Tibial artery (tissue), 4 donors: ENCODE results near the gene CCDC185.

Experiments
- DNase-seq, 2 donors: peaks; one replicate each; pipeline ENCODE4 v3.0.0-alpha.2; 2019
- H3K27ac ChIP-seq, 2 donors: fragments of 200-600 bp; sonication (generic) in 1 of 2; 1 replicate in 1 of 2; 2 replicates in 1 of 2; pipeline ENCODE4 v1.5.1; 2018 to 2019; ENCODE audit warnings: mild to moderate bottlenecking in 1 of 2
- H3K27me3 ChIP-seq, 2 donors: fragments of 200-600 bp; sonication (generic) in 1 of 2; one replicate each; pipeline versions ENCODE4 v1.5.1 to v1.6.0; 2016 to 2019
- H3K36me3 ChIP-seq, 3 donors: fragments of 200-600 bp; sonication (generic) in 2 of 3; one replicate each; pipeline ENCODE4 v1.5.1; 2016 to 2019; ENCODE audit warnings: mild to moderate bottlenecking in 2 of 3
- H3K4me1 ChIP-seq, 4 donors: fragments of 200-600 bp; sonication (generic) in 2 of 4; 1 replicate in 3 of 4; 2 replicates in 1 of 4; pipeline ENCODE4 v1.5.1; 2016 to 2019
- H3K4me3 ChIP-seq, 2 donors: fragments of 200-600 bp; sonication (generic) in 1 of 2; 1 replicate in 1 of 2; 2 replicates in 1 of 2; pipeline ENCODE4 v1.5.1; 2018 to 2019; ENCODE audit warnings: mild to moderate bottlenecking in 2 of 2
- H3K9me3 ChIP-seq, 3 donors: fragments of 200-600 bp; sonication (generic) in 1 of 3; one replicate each; pipeline ENCODE4 v1.5.1; 2016 to 2019
- intact Hi-C: fragments of 100-400 bp; cut with DNase I; formaldehyde crosslinking; loops from one replicate; pipeline ENCODE4 v1.15.0; 2023; ENCODE audit warnings: low total_unique reads
- TF ChIP-seq, protein P1 (sequence below), 2 experiments: fragments of 200-600 bp in 1 of 2; fragments of 450-650 bp in 1 of 2; IDR thresholded peaks; one replicate each; pipeline ENCODE4 v1.5.1; 2017 to 2019; ENCODE audit warnings: antibody characterized with exemption in 2 of 2, mild to moderate bottlenecking in 1 of 2, moderate library complexity in 1 of 2

The CCDC185 gene

DNA sequence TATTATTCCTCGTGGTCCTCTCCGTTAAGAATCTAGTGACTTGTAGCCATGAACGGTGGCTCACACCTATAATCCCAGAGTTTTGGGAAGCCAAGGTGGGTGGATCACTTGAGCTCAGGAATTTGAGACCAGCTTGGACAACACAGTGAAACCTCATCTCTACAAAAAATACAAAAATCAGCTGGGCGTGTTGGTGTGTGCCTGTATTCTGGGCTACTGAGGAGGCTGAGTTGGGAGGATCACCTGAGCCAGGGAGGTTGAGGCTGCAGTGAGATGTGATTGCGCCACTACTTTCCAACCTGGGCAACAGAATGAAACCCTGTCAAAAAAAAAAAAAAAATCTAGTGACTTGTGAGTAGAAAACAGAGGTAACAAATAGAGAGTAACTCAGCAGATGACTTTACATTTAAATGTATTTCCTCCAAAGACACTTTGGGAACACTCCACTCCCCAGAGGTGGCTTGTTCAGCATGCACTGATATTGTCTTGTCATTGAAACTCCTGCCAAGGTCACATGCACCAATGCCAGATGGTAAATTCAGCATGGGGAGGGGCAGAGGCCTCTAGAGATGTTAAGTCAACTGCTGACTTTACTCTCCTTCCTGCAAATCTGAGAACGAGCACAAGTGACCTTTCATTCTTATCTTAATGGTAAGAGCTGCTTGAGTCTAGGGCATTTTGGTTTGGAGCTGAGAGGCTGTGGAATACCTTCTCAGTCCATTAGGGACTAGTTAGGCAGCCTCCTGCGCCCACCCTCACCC lies 24.9 kb downstream of the CCDC185 start:
- Histone ChIP-seq H3K4me1 (no peaks in the 10 kb centered on the region), H3K27ac (no peak overlapping the region), H3K4me3 (no peak overlapping the region), H3K27me3 (no peaks in the 10 kb centered on the region), H3K9me3 (no peaks in the 10 kb centered on the region), H3K36me3 (no peaks in the 10 kb centered on the region)
- DNase-seq = no peak
- TF ChIP-seq, protein P1, sequence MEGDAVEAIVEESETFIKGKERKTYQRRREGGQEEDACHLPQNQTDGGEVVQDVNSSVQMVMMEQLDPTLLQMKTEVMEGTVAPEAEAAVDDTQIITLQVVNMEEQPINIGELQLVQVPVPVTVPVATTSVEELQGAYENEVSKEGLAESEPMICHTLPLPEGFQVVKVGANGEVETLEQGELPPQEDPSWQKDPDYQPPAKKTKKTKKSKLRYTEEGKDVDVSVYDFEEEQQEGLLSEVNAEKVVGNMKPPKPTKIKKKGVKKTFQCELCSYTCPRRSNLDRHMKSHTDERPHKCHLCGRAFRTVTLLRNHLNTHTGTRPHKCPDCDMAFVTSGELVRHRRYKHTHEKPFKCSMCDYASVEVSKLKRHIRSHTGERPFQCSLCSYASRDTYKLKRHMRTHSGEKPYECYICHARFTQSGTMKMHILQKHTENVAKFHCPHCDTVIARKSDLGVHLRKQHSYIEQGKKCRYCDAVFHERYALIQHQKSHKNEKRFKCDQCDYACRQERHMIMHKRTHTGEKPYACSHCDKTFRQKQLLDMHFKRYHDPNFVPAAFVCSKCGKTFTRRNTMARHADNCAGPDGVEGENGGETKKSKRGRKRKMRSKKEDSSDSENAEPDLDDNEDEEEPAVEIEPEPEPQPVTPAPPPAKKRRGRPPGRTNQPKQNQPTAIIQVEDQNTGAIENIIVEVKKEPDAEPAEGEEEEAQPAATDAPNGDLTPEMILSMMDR (IDR thresholded peaks at IDR 0.05) = no peak
- intact Hi-C loops = no loop called here

DNA sequence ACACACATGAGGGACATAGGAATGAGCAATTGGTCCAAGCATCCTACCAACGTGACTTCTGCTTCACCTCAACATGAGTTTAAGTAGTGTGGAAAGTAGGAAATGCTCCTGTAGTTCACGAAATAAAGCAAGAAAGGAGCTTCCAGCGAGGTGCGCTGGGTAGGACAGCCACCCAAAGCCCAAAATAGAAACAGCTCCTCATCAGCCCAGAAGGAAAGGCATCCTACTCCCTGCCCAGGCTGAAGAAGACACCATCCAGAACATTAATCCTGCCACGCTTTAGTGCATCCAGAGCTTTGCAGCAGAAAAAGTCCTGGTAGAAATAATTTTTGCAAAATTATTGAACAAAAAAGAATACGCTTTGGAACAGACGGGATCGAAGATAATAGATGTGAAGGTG lies 25.9 kb downstream of the CCDC185 start:
- Histone ChIP-seq H3K9me3 (no peaks in the 10 kb centered on the region), H3K27me3 (no peaks in the 10 kb centered on the region), H3K4me1 (peaks cover 0 to 7% (median 0%) of the 10 kb centered on the region in 4 donors), H3K27ac (no peak overlapping the region), H3K4me3 (no peak overlapping the region), H3K36me3 (no peaks in the 10 kb centered on the region)
- TF ChIP-seq, protein P1 (IDR thresholded peaks at IDR 0.05) = no peak
- no peak for DNase-seq
- intact Hi-C loops = no loop called here

DNA sequence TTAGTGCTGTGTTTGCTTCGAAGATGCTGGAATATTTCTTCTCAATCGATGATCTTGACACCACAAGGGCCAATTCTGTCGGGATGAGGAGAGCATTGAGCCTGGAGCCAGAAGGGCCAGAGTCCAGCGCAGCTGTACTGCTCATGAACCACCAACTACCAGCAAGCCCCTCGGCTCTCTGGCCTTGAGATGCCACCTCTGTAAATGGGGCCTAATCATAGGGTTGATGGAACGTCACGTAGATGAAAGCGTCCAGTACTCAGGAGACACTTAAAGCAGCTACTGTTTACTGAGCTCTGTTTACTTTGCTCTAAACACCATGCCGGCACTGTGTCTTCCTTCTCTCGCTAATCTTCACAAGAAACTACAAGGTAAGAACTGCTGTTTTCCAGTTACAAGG lies 26.3 kb downstream of the CCDC185 start:
- Histone ChIP-seq H3K36me3 (no peaks in the 10 kb centered on the region), H3K9me3 (no peaks in the 10 kb centered on the region), H3K4me3 (no peak overlapping the region), H3K4me1 (peaks cover 0 to 12% (median under 1%) of the 10 kb centered on the region in 4 donors), H3K27me3 (no peaks in the 10 kb centered on the region), H3K27ac (no peak overlapping the region)
- TF ChIP-seq, protein P1 (IDR thresholded peaks at IDR 0.05) = no peak
- intact Hi-C loops = no loop called here
- no peak for DNase-seq

DNA sequence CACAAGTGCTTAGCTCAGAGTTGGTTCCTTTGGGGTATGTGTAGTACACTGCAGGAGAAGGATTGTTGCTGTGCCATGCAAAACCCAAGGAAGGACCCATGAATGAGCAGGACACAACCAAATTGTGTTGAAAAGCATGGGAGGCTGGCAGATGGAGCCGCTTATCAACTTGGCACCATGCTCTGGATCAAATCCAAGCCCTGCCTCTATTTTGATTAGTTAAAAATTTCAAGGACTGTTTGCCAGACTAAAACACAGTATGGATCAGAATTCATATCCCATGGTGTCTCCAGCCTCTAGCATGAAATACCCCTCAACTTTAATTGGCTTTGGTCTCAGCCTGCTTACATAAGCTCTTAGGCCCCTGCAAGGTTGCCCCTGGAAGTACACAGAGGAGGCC lies 27.8 kb downstream of the CCDC185 start:
- H3K4me1 ChIP-seq = peaks cover 0 to 25% (median 5%) of the 10 kb centered on the region in 4 donors
- H3K4me3 ChIP-seq = no peak overlapping the region
- intact Hi-C loops = no loop called here
- H3K36me3 ChIP-seq = no peaks in the 10 kb centered on the region
- TF ChIP-seq, protein P1 (IDR thresholded peaks at IDR 0.05) = no peak
- no peak overlapping the region for H3K27ac ChIP-seq
- no peaks in the 10 kb centered on the region for H3K27me3 ChIP-seq
- DNase-seq = no peak
- no peaks in the 10 kb centered on the region for H3K9me3 ChIP-seq

DNA sequence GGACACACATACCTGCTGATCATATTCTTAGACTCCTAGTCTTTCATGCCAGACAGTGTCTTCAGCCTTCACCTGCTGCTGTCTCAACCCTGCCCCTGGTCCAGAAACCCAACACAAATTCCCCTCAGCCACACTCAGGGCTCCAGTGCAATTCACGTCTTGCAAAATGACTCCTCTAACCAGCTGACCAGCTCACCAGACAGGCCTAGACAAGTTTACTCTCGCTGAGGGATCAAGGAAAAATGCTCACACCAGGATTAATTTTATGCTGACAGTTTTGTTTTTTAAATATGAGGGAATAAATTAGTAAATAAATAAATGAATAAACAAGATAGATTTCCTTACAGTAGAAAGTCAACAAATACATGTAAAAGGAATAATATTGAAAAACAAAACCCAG lies 28.5 kb downstream of the CCDC185 start:
- Histone ChIP-seq H3K4me1 (peaks cover 0 to 25% (median 8%) of the 10 kb centered on the region in 4 donors), H3K27me3 (no peaks in the 10 kb centered on the region), H3K4me3 (no peak overlapping the region), H3K9me3 (no peaks in the 10 kb centered on the region), H3K27ac (no peak overlapping the region), H3K36me3 (no peaks in the 10 kb centered on the region)
- intact Hi-C loops = no loop called here
- DNase-seq = no peak
- TF ChIP-seq, protein P1 (IDR thresholded peaks at IDR 0.05) = no peak
